ENCODE measurements around the gene CYS1.

GRCh38 chr2:10076988-10077527, 3.2 kb downstream of the CYS1 start:
- TF ChIP-seq CTCF (IDR thresholded peaks at IDR 0.05) (no peak), IRF2 (CRISPR knock-in tag; IDR thresholded peaks at IDR 0.05; ENCODE audit: borderline replicate concordance, low read depth) (no peak), E2F4 (CRISPR knock-in tag; IDR thresholded peaks at IDR 0.05; ENCODE audit: borderline replicate concordance, low read depth) (no peak), ZSCAN18 (CRISPR knock-in tag; IDR thresholded peaks at IDR 0.05) (no peak)
